ENCODE data around the gene SKOR1. TPM values are rescaled to one million over a fixed set of nuclear protein-coding genes. Genes with fewer than 3 reads are reported as not detected.

SKOR1 gene
- total and polyA plus RNA-seq, 12 donors, result 0.07 to 0.40 (median 0.15) TPM

DNA sequence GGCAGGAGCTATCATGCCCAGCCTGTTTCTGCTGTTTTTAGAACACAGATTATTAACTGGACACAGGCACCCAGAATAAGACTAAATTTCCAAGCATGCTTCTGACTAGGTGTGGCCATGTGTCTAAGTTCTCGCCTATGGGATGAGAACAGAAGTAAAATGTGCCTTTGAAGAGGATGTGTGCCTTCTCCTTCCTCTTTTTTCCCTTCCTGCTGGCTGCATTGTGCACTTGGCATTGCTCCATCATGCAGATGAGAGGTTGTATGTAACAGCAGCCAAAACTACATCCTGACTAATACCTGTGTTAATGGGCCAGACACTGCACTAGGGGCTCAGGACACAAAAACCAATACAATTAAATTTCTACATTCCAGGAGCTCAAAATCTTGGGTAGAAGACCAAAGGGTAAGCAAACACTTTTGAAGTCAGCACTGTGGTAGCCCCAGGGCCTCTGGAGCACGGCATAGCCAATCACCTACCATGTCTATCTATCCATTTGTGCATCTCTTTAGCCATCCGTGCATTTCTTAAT is 55.4 kb downstream of the SKOR1 start:
- Histone ChIP-seq H3K36me3 (no peaks in the 10 kb centered on the region), H3K27ac (no peak overlapping the region), H3K9me3 (no peaks in the 10 kb centered on the region), H3K4me1 (peaks cover 0 to 57% (median 11%) of the 10 kb centered on the region in 9 donors), H3K27me3 (no peaks in the 10 kb centered on the region), H3K4me3 (no peak overlapping the region)
- DNase-seq, result peak in 1 of 2 donors; percentile 27
- 80 to 86% methylated on average over 3 of the region's 3 CpGs for WGBS, 2 donors
- TF ChIP-seq, protein P1, sequence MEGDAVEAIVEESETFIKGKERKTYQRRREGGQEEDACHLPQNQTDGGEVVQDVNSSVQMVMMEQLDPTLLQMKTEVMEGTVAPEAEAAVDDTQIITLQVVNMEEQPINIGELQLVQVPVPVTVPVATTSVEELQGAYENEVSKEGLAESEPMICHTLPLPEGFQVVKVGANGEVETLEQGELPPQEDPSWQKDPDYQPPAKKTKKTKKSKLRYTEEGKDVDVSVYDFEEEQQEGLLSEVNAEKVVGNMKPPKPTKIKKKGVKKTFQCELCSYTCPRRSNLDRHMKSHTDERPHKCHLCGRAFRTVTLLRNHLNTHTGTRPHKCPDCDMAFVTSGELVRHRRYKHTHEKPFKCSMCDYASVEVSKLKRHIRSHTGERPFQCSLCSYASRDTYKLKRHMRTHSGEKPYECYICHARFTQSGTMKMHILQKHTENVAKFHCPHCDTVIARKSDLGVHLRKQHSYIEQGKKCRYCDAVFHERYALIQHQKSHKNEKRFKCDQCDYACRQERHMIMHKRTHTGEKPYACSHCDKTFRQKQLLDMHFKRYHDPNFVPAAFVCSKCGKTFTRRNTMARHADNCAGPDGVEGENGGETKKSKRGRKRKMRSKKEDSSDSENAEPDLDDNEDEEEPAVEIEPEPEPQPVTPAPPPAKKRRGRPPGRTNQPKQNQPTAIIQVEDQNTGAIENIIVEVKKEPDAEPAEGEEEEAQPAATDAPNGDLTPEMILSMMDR (IDR thresholded peaks at IDR 0.05), result no peak
- peak in 1 of 8 donors; percentile 8 for ATAC-seq
- intact Hi-C loops (cut with DNase I), result loop anchor here in 1 of 10 donors (10.0 kb wide), 1 partner anchor 154 kb away; no protein-coding TSS in a partner anchor

DNA sequence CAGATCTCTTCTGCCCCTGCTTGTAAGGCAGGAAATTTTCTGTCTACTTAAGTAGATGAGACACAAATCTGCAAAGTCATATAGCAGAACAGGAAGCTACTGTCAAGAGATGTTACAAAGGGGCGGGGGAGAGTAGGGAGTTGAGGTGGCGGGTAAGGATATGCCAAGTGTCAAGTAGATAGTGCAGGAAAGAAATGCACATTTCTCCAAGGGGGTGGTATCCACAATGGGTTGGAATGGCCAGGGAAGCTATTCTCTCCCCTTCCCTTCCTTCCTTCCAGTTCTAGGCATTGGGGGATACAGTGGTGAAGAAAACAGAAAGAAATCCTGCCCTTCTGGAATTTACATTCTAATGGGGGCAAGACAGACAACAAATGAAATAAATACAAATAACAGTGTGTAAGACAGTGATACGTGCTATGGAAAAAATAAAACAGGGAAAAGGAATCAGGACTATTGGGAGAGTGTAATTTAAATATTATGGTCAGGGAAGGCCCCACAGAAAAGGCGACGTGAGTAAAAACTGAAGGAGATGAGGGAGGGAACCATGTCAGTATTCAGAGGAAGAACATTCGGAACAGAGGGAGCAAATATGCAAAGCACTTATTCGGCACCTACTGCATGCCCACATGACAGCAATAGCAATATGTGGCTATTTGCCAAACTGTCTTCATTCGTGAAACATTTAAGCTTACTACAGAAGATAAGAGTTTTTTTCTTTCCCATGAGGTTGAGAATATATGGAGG is 57.4 kb downstream of the SKOR1 start:
- Histone ChIP-seq H3K4me3 (no peak overlapping the region), H3K36me3 (no peaks in the 10 kb centered on the region), H3K27ac (peak overlapping the region in 2 of 10 donors; percentile 6 to 77), H3K4me1 (peaks cover 0 to 57% (median 11%) of the 10 kb centered on the region in 9 donors), H3K9me3 (no peaks in the 10 kb centered on the region), H3K27me3 (no peaks in the 10 kb centered on the region)
- DNase-seq, result no peak
- TF ChIP-seq, protein P1 (IDR thresholded peaks at IDR 0.05), result no peak
- peak in 1 of 8 donors; percentile 26 for ATAC-seq
- WGBS, 2 donors, result 73 to 74% methylated on average over 8 of the region's 8 CpGs
- intact Hi-C loops (cut with DNase I), result loop anchor here in 1 of 10 donors (10.0 kb wide), 1 partner anchor 152 kb away; no protein-coding TSS in a partner anchor

DNA sequence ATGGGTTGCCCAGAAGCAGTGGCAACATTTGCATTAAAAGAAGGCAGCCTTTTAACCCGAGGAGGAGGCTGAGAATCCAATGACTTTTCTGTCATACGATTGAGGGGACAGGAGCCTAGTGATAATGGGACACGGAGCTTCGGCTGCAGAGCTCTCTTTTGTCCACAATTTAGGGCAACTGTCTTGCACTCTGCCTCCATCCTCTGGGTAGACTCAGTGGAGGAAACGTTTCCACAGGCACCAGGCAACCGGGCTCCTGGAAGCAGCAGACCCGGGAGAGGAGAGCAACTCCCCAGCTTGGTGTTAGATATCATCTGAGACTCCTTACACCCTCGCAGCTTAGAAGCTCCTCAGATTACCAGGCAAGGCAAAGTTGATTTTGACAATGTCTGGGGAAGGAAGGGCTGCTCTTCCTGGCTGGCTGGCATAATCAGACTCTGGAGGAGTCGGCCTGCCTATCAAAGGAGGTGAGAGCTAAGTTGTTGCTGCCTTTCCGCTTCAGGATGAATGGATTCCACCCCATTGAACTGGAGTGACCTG is 58.0 kb downstream of the SKOR1 start:
- no peak overlapping the region for H3K4me3 ChIP-seq
- no peak for DNase-seq
- H3K27me3 ChIP-seq, result no peaks in the 10 kb centered on the region
- no peaks in the 10 kb centered on the region for H3K36me3 ChIP-seq
- H3K4me1 ChIP-seq, result peaks cover 0 to 57% (median 11%) of the 10 kb centered on the region in 9 donors
- TF ChIP-seq, protein P1 (IDR thresholded peaks at IDR 0.05), result no peak
- no peak for ATAC-seq
- no peaks in the 10 kb centered on the region for H3K9me3 ChIP-seq
- WGBS, 2 donors, result 54 to 57% methylated on average over 10 of the region's 10 CpGs
- intact Hi-C loops (cut with DNase I), result loop anchor here in 1 of 10 donors (10.0 kb wide), 1 partner anchor 151 kb away; no protein-coding TSS in a partner anchor
- peak overlapping the region in 1 of 10 donors; percentile 87 for H3K27ac ChIP-seq

DNA sequence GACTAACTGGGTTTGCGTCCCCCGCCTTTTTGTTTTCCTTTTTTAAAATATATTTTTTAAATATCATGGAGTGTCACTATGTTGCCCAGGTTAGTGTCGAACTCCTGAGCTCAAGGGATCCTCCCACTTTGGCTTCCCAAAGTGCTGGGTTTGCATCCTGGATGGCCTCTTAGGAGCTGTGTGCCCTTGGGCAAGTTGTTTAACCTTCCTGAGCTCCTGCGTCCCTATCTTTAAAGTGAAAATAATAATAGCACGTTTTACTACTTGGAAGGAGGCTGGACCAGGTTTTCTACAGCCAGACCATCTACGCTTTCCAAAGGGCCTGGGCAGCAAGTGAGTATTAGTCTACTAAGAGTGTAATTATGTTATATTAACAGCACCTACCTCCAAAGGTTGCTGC is 58.7 kb downstream of the SKOR1 start:
- peak overlapping the region in 9 of 10 donors; percentile 61 to 87 (median 79) for H3K27ac ChIP-seq
- H3K4me1 ChIP-seq, result peaks cover 0 to 57% (median 11%) of the 10 kb centered on the region in 9 donors
- H3K27me3 ChIP-seq, result no peaks in the 10 kb centered on the region
- H3K36me3 ChIP-seq, result no peaks in the 10 kb centered on the region
- WGBS, 2 donors, result 70 to 75% methylated on average over 6 of the region's 6 CpGs
- ATAC-seq (peak in 2 of 8 donors; percentile 3 to 4), DNase-seq (no peak)
- H3K4me3 ChIP-seq, result peak overlapping the region in 7 of 10 donors; percentile 36 to 64 (median 61)
- no peaks in the 10 kb centered on the region for H3K9me3 ChIP-seq
- TF ChIP-seq, protein P1 (IDR thresholded peaks at IDR 0.05), result no peak
- intact Hi-C loops (cut with DNase I), result loop anchor here in 1 of 10 donors (10.0 kb wide), 1 partner anchor 151 kb away; no protein-coding TSS in a partner anchor

Measured in heart right ventricle (tissue), 16 donors.